ENCODE measurements around the gene TTC6.

TTC6 gene

GRCh38 chr14:37625597-37626595 is 30.5 kb downstream of the TTC6 start:
- no peak for DNase-seq

DNA sequence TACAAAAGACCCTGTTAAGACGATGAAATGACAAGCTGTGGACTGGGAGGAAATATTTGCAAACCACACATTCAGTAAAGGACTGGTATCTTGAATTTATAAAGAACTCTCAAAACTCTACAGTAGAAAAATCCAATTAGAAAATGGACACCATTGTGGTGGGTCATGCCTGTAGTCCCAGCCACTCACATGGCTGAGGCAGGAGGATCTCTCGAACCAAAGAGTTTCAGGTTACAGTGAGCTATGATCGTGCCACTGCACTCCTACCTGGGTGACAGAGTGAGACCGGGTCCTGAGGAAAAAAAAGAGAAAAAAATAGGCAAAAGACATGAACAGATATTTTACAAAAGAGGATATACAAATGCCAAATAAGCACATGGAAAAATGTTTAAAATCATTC is 41.9 kb downstream of the TTC6 start:
- DNase-seq: no peak

- no peak for DNase-seq
These were observed 43.2 kb downstream of the TTC6 start for GRCh38 chr14:37638599-37638998.

DNA sequence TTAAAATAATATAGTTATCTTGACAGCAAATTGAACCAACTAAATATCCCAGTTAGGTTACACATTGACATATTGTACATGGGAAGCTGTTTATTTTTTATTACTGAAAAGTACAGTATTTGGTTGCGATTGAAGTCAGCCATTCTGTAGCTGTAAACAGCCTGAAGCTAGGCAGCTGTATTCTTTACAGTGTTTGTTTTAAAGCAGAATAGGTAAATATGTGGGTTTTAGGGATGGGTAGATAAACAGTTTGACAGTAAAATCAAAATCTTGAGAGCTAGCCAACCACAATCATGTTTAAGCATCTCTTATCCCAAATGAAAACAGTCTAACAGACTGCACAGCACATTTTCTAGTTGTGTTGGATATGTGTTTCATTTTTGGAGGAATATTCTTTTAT is 45.7 kb downstream of the TTC6 start:
- no peak for DNase-seq

DNA sequence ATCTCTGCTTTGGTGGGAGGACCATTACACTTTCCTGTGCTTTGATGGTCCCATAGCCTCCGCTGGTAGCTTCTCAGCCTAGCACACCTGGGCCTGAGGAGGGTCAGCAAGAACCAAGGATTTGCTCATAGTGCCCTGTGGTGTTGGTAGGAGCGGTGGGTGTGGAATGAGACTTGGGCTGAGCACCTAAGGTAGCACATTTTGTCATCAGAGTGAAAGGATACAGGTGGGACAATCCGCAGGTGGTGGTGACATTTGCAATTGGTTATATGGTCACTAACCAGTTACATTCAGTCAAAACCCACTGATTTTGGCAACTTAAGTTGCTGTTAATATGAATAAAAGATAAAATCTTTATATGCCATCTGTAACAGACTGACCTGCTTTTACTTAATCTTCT is 46.7 kb downstream of the TTC6 start:
- DNase-seq: no peak

DNA sequence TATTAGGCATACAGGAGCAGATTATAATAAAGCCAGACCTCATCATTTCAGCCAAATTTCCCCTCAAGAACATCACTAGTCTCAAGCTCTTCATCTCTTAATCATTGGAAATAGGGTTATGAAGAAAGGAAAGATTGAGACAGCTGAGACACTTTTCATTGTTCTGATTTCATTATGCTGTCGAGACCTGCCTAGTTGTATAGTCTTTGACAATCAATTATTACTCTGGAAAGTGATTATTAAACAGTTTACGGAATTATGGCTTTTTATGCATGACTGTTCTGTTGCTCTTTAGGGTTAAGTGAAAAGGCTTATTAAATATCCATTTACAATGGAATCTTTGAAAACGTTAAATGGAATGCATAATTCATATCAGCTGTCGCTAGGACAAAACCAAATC is 48.3 kb downstream of the TTC6 start:
- DNase-seq: no peak
